HCT116 (cell line): ENCODE data around the gene ATP13A3. TPM values are rescaled to one million over a fixed set of nuclear protein-coding genes. Genes with fewer than 3 reads are reported as not detected.

Source experiments
- ATAC-seq: fragments of 200-7000 bp; cut with Tn5 transposase; 2 replicates; pipeline ENCODE4 v1.9.1; 2020; ENCODE audit warnings: mild to moderate bottlenecking, moderate library complexity
- BruUV-seq: library from RNA; stranded (reverse); fragments of 400-500 nt; replicated peaks from 2 replicates; lab custom pipeline; 2021; lab: Mats Ljungman, UMichigan
- CTCF ChIA-PET: fragments of 300-600 bp; sonication (Branson Sonifier 250); formaldehyde crosslinking; loops from one replicate; lab custom pipeline; 2021; ENCODE audit warnings: antibody characterized with exemption; lab: Charles Lee
- POLR2A ChIA-PET: fragments of 300-600, 350-600 bp; sonication (Branson Sonifier 250); formaldehyde crosslinking; loops from one replicate; lab custom pipeline; 2021; ENCODE audit warnings: antibody characterized with exemption; lab: Charles Lee
- RAD21 ChIA-PET, 2 experiments: fragments of 300-600 bp; sonication (Branson Sonifier 250); formaldehyde crosslinking; loops; one replicate each; lab custom pipeline; 2023; ENCODE audit warnings: low total read pairs in 2 of 2; ENCODE audit not compliant: uncharacterized antibody in 2 of 2, unreplicated experiment in 2 of 2, low non-redundant PET in 1 of 2; lab: Charles Lee
- DNase-seq: peaks from one replicate; pipeline ENCODE4 v3.0.0-alpha.2; 2010; ENCODE audit warnings: low read depth, low spot score
- H2AFZ ChIP-seq: fragments of 200-600 bp; shearing (Covaris generic), sonication (generic); 2 replicates; pipeline ENCODE4 v1.6.1; 2017; ENCODE audit warnings: low read depth, mixed run types, mixed read lengths, antibody characterized with exemption, low read length; ENCODE audit not compliant: poor library complexity, severe bottlenecking
- H3K27ac ChIP-seq: 2 replicates; pipeline ENCODE4 v1.5.1; 2012; ENCODE audit warnings: low read depth, low read length
- H3K27me3 ChIP-seq: fragments of 200-600 bp; sonication (generic); 2 replicates; pipeline ENCODE4 v1.6.1; 2016; ENCODE audit warnings: mixed run types, low read length, mixed read lengths; ENCODE audit not compliant: insufficient read depth
- H3K36me3 ChIP-seq, 2 experiments: fragments of 200-500 bp in 1 of 2; fragments of 200-600 bp in 1 of 2; sonication (Bioruptor generic) in 1 of 2; sonication (generic) in 1 of 2; 2 replicates each; pipeline versions ENCODE4 v1.5.1 to v1.6.1; 2014 to 2016; ENCODE audit warnings: low read length in 2 of 2, inconsistent platforms in 1 of 2, mixed read lengths in 1 of 2, mixed run types in 1 of 2; ENCODE audit not compliant: insufficient read depth in 2 of 2, control insufficient read depth in 1 of 2
- H3K4me1 ChIP-seq, 2 experiments: fragments of 200-600 bp in 1 of 2; sonication (generic) in 1 of 2; 2 replicates each; pipeline versions ENCODE4 v1.5.1 to v1.6.1; 2012 to 2017; ENCODE audit warnings: low read length in 2 of 2, inconsistent platforms in 1 of 2, mild to moderate bottlenecking in 1 of 2, mixed read lengths in 1 of 2, mixed run types in 1 of 2, moderate library complexity in 1 of 2; ENCODE audit not compliant: insufficient read depth in 2 of 2, control insufficient read depth in 1 of 2
- H3K4me2 ChIP-seq: fragments of 200-600 bp; sonication (generic); 2 replicates; pipeline ENCODE4 v1.6.1; 2017; ENCODE audit warnings: mixed run types, low read length, mixed read lengths
- H3K4me3 ChIP-seq, 2 experiments: fragments of 200-600 bp in 1 of 2; sonication (generic) in 1 of 2; replicated peaks in 1 of 2; 2 replicates each; pipeline ENCODE4 v1.5.1; 2011 to 2016; ENCODE audit warnings: low read length in 2 of 2, control low read depth in 1 of 2, low read depth in 1 of 2, mild to moderate bottlenecking in 1 of 2, mixed read lengths in 1 of 2, mixed run types in 1 of 2
- H3K79me2 ChIP-seq: fragments of 200-600 bp; sonication (generic); 2 replicates; pipeline ENCODE4 v1.6.1; 2017; ENCODE audit warnings: mild to moderate bottlenecking, mixed run types, low read length, moderate library complexity, mixed read lengths; ENCODE audit not compliant: insufficient read depth
- H3K9ac ChIP-seq: fragments of 200-600 bp; sonication (generic); 2 replicates; pipeline ENCODE4 v1.6.1; 2016; ENCODE audit warnings: low read length, mixed read lengths
- H3K9me2 ChIP-seq: fragments of 200-600 bp; sonication (generic), shearing (Covaris generic); 2 replicates; pipeline ENCODE4 v1.6.1; 2017; ENCODE audit warnings: mixed run types, mild to moderate bottlenecking, moderate library complexity; ENCODE audit not compliant: insufficient read depth
- H3K9me3 ChIP-seq, 2 experiments: fragments of 200-500 bp in 1 of 2; fragments of 200-600 bp in 1 of 2; sonication (Bioruptor generic) in 1 of 2; sonication (generic) in 1 of 2; 2 replicates each; pipeline ENCODE4 v1.6.1; 2014 to 2017; ENCODE audit warnings: low read length in 2 of 2, mixed read lengths in 2 of 2, inconsistent platforms in 1 of 2, low read depth in 1 of 2, mild to moderate bottlenecking in 1 of 2, mixed run types in 1 of 2, moderate library complexity in 1 of 2; ENCODE audit not compliant: control insufficient read depth in 1 of 2, insufficient read depth in 1 of 2
- H4K20me1 ChIP-seq: fragments of 200-600 bp; sonication (generic), shearing (Covaris generic); 2 replicates; pipeline ENCODE4 v1.6.1; 2017; ENCODE audit warnings: mixed run types, mild to moderate bottlenecking, moderate library complexity; ENCODE audit not compliant: insufficient read depth
- CBX3 ChIP-seq: IDR thresholded peaks from 2 replicates; pipeline ENCODE4 v1.6.1; 2012; ENCODE audit warnings: low read depth
- CEBPB ChIP-seq: IDR thresholded peaks from 2 replicates; pipeline ENCODE4 v1.6.1; 2012; ENCODE audit warnings: low read depth
- ELF1 ChIP-seq: IDR thresholded peaks from 2 replicates; pipeline ENCODE4 v1.6.1; 2012; ENCODE audit warnings: low read depth, borderline replicate concordance
- EZH2 ChIP-seq: fragments of 200-600 bp; sonication (generic); IDR thresholded peaks from 2 replicates; pipeline ENCODE4 v1.6.1; 2017; ENCODE audit warnings: antibody characterized with exemption, mixed run types
- EZH2phosphoT487 ChIP-seq: fragments of 200-600 bp; IDR thresholded peaks from 2 replicates; pipeline ENCODE4 v1.6.1; 2018; ENCODE audit warnings: antibody characterized with exemption, borderline replicate concordance
- FOSL1 ChIP-seq: IDR thresholded peaks from 2 replicates; pipeline ENCODE4 v1.6.1; 2012; ENCODE audit warnings: low read depth
- MAX ChIP-seq: IDR thresholded peaks from 2 replicates; pipeline ENCODE4 v1.6.1; 2012
- POLR2A ChIP-seq: IDR thresholded peaks from 2 replicates; pipeline ENCODE4 v1.7.0; 2011; ENCODE audit warnings: borderline replicate concordance; ENCODE audit not compliant: insufficient read depth, insufficient read length; ENCODE audit errors: extremely low read depth
- REST ChIP-seq: IDR thresholded peaks from 2 replicates; pipeline ENCODE4 v1.6.1; 2012; ENCODE audit warnings: low read depth
- SRF ChIP-seq: IDR thresholded peaks from 2 replicates; pipeline ENCODE4 v1.6.1; 2012; ENCODE audit warnings: low read depth
- TCF7L2 ChIP-seq: IDR thresholded peaks from 2 replicates; pipeline ENCODE4 v1.7.0; 2011; ENCODE audit warnings: borderline replicate concordance, inconsistent platforms; ENCODE audit not compliant: insufficient read depth, insufficient read length; ENCODE audit errors: extremely low read depth
- YY1 ChIP-seq: IDR thresholded peaks from 2 replicates; pipeline ENCODE4 v1.6.1; 2011; ENCODE audit warnings: low read length, low read depth, moderate library complexity, mild to moderate bottlenecking; ENCODE audit not compliant: insufficient replicate concordance; ENCODE audit errors: extremely low read depth
- ZFX ChIP-seq: fragments of 450-650 bp; IDR thresholded peaks from 2 replicates; pipeline ENCODE4 v1.6.1; 2017
- intact Hi-C: fragments of 100-400 bp; cut with micrococcal nuclease; formaldehyde crosslinking; loops from 2 replicates; pipeline ENCODE4 v1.10.0; 2022
- total RNA-seq: library from RNA; stranded (reverse); gene quantifications from one replicate; pipeline ENCODE4 v1.2.1, GENCODE V29; 2021; ENCODE audit not compliant: unreplicated experiment
- TF ChIP-seq, protein P1 (sequence below), 3 experiments: fragments of 200-600 bp in 1 of 3; sonication (generic) in 1 of 3; IDR thresholded peaks in 2 of 3; conservative IDR thresholded peaks in 1 of 3; 2 replicates each; pipeline ENCODE4 v1.5.1; 2012 to 2017; ENCODE audit warnings: low read depth in 2 of 3, low read length in 2 of 3, antibody characterized with exemption in 1 of 3, borderline replicate concordance in 1 of 3, control low read depth in 1 of 3, mild to moderate bottlenecking in 1 of 3, mixed read lengths in 1 of 3, mixed run types in 1 of 3, moderate library complexity in 1 of 3; ENCODE audit not compliant: insufficient read depth in 1 of 3

ATP13A3 gene
- total RNA-seq, 1 experiment from 2014 or later = 139 TPM

- Histone ChIP-seq H3K27me3 (no peaks in the 10 kb centered on the region), H3K27ac (no peak overlapping the region), H3K36me3 (peaks cover 36 to 38% of the 10 kb centered on the region in 2 experiments; a peak in 2 of 4 replicates), H3K4me3 (no peak overlapping the region), H2AFZ (no peak overlapping the region), H3K9me3 (no peaks in the 10 kb centered on the region), H4K20me1 (no peaks in the 10 kb centered on the region), H3K9me2 (no peaks in the 10 kb centered on the region; the same call in 1 of the 2 replicates), H3K9ac (no peak overlapping the region), H3K4me1 (no peaks in the 10 kb centered on the region), H3K4me2 (no peak overlapping the region), H3K79me2 (peaks cover 3% of the 10 kb centered on the region; the same call in 1 of the 2 replicates)
- no peak for ATAC-seq
- intact Hi-C loops = no loop called here
- CTCF ChIA-PET = no interaction called here
- no TSS peak for BruUV-seq
- TF ChIP-seq ELF1 (no peak), CBX3 (no peak), ZFX (no peak), CEBPB (no peak), MAX (no peak), FOSL1 (no peak), YY1 (no peak), EZH2phosphoT487 (no peak), SRF (no peak), EZH2 (no peak), TCF7L2 (no peak), POLR2A (no peak), REST (no peak)
- TF ChIP-seq, protein P1, sequence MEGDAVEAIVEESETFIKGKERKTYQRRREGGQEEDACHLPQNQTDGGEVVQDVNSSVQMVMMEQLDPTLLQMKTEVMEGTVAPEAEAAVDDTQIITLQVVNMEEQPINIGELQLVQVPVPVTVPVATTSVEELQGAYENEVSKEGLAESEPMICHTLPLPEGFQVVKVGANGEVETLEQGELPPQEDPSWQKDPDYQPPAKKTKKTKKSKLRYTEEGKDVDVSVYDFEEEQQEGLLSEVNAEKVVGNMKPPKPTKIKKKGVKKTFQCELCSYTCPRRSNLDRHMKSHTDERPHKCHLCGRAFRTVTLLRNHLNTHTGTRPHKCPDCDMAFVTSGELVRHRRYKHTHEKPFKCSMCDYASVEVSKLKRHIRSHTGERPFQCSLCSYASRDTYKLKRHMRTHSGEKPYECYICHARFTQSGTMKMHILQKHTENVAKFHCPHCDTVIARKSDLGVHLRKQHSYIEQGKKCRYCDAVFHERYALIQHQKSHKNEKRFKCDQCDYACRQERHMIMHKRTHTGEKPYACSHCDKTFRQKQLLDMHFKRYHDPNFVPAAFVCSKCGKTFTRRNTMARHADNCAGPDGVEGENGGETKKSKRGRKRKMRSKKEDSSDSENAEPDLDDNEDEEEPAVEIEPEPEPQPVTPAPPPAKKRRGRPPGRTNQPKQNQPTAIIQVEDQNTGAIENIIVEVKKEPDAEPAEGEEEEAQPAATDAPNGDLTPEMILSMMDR (IDR thresholded peaks at IDR 0.05 in 2 of 3, conservative IDR thresholded peaks at IDR 0.05 in 1 of 3; ENCODE audit: borderline replicate concordance in 1 of 3, insufficient read depth in 1 of 3, low read depth in 2 of 3, low read length in 2 of 3) = no peak
- POLR2A ChIA-PET = no interaction called here
- no peak for DNase-seq
- RAD21 ChIA-PET = no interaction called here
Measured at GRCh38 chr3:194449913-194450312, 36.9 kb downstream of the ATP13A3 start.
